ENCODE measurements around the gene PLSCR2.

Gene PLSCR2

DNA sequence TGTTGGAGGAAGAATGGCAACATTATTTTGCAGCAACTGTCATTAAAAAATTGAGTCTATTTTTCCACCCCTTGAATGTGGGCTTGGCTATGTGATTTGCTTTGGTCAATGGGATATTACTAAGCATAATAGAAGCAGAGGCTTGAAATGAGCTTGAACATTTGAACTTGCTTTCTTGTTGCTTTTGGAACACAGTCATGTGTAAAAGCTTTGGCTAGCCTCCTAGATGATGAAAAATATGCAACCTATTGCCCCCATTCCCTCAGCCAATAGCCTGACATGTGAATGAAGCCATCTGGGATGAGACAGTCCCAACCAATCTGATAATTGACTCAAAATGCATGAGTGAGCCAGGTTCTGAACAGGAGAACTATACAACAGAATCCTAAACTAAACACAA, 78.4 kb downstream of the PLSCR2 start:
- DNase-seq: no peak
- H3K36me3 ChIP-seq (ENCODE audit: control insufficient read depth, insufficient read depth, low read length): no peaks in the 10 kb centered on the region
- H3K4me3 ChIP-seq (ENCODE audit: insufficient read depth, low read depth, low read length, poor library complexity, severe bottlenecking): no peak overlapping the region

DNA sequence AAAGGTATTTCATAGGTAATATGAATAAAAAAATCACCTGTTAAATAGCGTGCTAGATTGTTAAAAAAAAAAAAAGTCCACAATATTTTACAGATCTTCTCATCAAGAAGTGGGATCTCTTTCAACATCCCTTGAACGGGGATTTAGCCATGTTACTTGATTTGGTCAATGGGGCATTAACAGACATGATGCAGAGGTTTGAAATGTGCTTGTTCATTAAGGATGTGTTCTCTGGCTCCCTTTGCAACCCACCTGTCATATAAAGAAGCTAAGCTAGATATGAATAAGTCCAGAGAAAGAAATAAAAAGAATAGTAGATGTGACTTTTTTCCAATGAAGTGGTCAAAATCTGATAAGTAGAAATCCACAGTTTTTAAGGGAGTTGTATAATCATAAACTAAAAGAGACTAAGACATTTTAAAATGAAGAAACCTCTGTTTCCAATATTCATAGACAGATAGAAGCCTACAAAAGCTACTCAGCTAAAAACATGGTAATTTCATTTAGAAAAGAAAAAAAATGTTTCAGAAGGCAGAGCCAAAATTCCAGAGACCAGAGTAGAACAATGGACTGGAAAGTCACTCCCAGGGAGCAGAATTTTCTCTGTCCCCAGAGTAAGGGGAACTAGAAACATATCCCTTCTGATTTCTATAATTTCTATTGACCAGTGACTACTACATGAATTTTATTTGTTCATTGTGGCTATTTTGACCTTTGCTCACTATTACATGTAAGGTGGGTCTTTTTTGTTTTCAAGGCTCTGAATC, 79.2 kb downstream of the PLSCR2 start:
- H3K9me3 ChIP-seq (ENCODE audit: control insufficient read depth, low read length): no peaks in the 10 kb centered on the region
- H3K27me3 ChIP-seq (replicated peaks; ENCODE audit: control insufficient read depth, insufficient read depth, low read length, poor library complexity, severe bottlenecking): no peaks in the 10 kb centered on the region
- H3K4me1 ChIP-seq (ENCODE audit: control insufficient read depth, insufficient read depth, low read length, poor library complexity, severe bottlenecking): no peaks in the 10 kb centered on the region
- no peak for DNase-seq
- no peaks in the 10 kb centered on the region for H3K36me3 ChIP-seq (ENCODE audit: control insufficient read depth, insufficient read depth, low read length)
- no peak overlapping the region for H3K4me3 ChIP-seq (ENCODE audit: insufficient read depth, low read depth, low read length, poor library complexity, severe bottlenecking)
- H3K27ac ChIP-seq (ENCODE audit: insufficient read depth, low read length, poor library complexity, severe bottlenecking): no peak overlapping the region

More for the DNA sequence above, 78.4 kb downstream of the PLSCR2 start:
- Histone ChIP-seq H3K9me3 (ENCODE audit: control insufficient read depth, low read length) (no peaks in the 10 kb centered on the region), H3K27me3 (replicated peaks; ENCODE audit: control insufficient read depth, insufficient read depth, low read length, poor library complexity, severe bottlenecking) (no peaks in the 10 kb centered on the region), H3K4me1 (ENCODE audit: control insufficient read depth, insufficient read depth, low read length, poor library complexity, severe bottlenecking) (no peaks in the 10 kb centered on the region), H3K27ac (ENCODE audit: insufficient read depth, low read length, poor library complexity, severe bottlenecking) (no peak overlapping the region)

DNA sequence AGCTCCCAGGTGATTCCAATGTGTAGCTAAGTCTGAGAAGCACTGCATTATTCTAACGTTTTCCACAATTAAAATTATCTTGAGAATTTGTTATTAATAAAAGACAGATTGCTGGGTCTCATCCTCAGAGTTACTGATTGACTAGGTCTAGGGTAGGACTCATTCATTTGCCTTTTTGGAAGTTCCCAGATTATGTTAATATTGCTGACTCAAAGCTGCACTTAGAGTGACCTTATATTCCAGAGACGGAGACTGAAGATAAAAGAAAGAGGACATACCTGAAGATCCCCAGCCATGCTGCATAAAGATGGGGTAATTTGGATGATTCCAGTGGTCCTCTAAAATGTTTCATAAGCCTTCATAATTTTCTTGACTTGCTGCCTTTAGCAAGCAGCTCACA, 81.8 kb downstream of the PLSCR2 start:
- Histone ChIP-seq H3K4me1 (ENCODE audit: control insufficient read depth, insufficient read depth, low read length, poor library complexity, severe bottlenecking) (no peaks in the 10 kb centered on the region), H3K36me3 (ENCODE audit: control insufficient read depth, insufficient read depth, low read length) (no peaks in the 10 kb centered on the region), H3K27ac (ENCODE audit: insufficient read depth, low read length, poor library complexity, severe bottlenecking) (no peak overlapping the region), H3K4me3 (ENCODE audit: insufficient read depth, low read depth, low read length, poor library complexity, severe bottlenecking) (no peak overlapping the region), H3K27me3 (replicated peaks; ENCODE audit: control insufficient read depth, insufficient read depth, low read length, poor library complexity, severe bottlenecking) (no peaks in the 10 kb centered on the region), H3K9me3 (ENCODE audit: control insufficient read depth, low read length) (no peaks in the 10 kb centered on the region)
- DNase-seq: no peak

DNA sequence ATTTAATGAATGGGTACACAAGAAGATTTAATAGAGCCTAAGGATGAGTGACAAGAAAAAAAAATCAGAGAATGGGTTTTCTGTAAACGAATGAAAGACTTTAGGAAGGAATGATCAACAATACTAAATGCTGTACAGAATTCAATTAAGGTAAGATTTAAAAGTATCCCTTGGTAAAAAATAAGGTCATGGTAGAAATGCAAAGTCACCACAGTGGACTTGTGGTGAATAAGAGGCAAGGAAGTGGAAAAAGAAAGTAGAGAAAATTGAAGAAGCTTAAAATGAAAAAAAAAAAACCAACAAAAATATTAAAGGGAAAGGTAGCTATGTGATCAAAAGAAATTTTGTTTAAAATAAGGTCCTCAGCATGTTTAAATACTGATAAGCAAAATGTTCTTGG, 82.4 kb downstream of the PLSCR2 start:
- H3K36me3 ChIP-seq (ENCODE audit: control insufficient read depth, insufficient read depth, low read length): no peaks in the 10 kb centered on the region
- no peak for DNase-seq
- H3K4me3 ChIP-seq (ENCODE audit: insufficient read depth, low read depth, low read length, poor library complexity, severe bottlenecking): no peak overlapping the region
- H3K9me3 ChIP-seq (ENCODE audit: control insufficient read depth, low read length): no peaks in the 10 kb centered on the region
- H3K27me3 ChIP-seq (replicated peaks; ENCODE audit: control insufficient read depth, insufficient read depth, low read length, poor library complexity, severe bottlenecking): no peaks in the 10 kb centered on the region
- no peak overlapping the region for H3K27ac ChIP-seq (ENCODE audit: insufficient read depth, low read length, poor library complexity, severe bottlenecking)
- no peaks in the 10 kb centered on the region for H3K4me1 ChIP-seq (ENCODE audit: control insufficient read depth, insufficient read depth, low read length, poor library complexity, severe bottlenecking)

DNA sequence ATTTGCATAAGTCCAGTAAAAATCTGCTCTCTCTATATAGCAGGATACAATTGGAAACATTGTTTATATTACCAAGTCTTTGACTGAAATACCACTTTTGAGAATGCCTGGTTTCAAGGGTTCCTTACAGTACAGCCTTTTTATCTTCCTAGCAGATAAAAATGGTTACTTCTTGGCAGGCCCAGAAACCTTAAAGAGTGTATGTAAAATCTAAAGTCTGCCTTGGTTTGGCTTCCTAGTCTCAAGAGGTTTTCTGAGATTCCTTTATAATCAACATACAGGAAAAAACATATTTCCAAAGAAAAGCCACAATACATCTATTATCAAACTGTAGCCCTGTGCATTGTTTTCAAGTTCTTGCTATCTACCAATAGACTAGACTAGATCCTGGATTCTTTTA, 84.6 kb downstream of the PLSCR2 start:
- no peak for DNase-seq
- H3K27ac ChIP-seq (ENCODE audit: insufficient read depth, low read length, poor library complexity, severe bottlenecking): no peak overlapping the region
- H3K36me3 ChIP-seq (ENCODE audit: control insufficient read depth, insufficient read depth, low read length): no peaks in the 10 kb centered on the region
- no peaks in the 10 kb centered on the region for H3K4me1 ChIP-seq (ENCODE audit: control insufficient read depth, insufficient read depth, low read length, poor library complexity, severe bottlenecking)
- H3K4me3 ChIP-seq (ENCODE audit: insufficient read depth, low read depth, low read length, poor library complexity, severe bottlenecking): no peak overlapping the region
- H3K9me3 ChIP-seq (ENCODE audit: control insufficient read depth, low read length): no peaks in the 10 kb centered on the region
- H3K27me3 ChIP-seq (replicated peaks; ENCODE audit: control insufficient read depth, insufficient read depth, low read length, poor library complexity, severe bottlenecking): no peaks in the 10 kb centered on the region
